ENCODE data around the gene CXCL5.

The CXCL5 gene

GRCh38 chr4:73992050-73992449 is 6.4 kb downstream of the CXCL5 start:
- no peak overlapping the region for H3K4me3 ChIP-seq (replicated peaks; ENCODE audit: insufficient read depth, low read length)
- no peak for DNase-seq (ENCODE audit: low read depth in 1 of 2, low spot score in 1 of 2)
- H3K27ac ChIP-seq (replicated peaks), result no peak overlapping the region
- no peaks in the 10 kb centered on the region for H3K27me3 ChIP-seq (ENCODE audit: insufficient read depth, poor library complexity, severe bottlenecking)
- no peak for TF ChIP-seq POLR2AphosphoS5 (IDR thresholded peaks at IDR 0.05; ENCODE audit: low read depth)
- TF ChIP-seq CTCF (IDR thresholded peaks at IDR 0.05; ENCODE audit: insufficient read depth, low read length), result no peak
- TF ChIP-seq SPI1 (IDR thresholded peaks at IDR 0.05; ENCODE audit: borderline replicate concordance, low read depth), result no peak
- no peak for TF ChIP-seq REST (IDR thresholded peaks at IDR 0.05; ENCODE audit: insufficient replicate concordance, low read depth)
- no peak for TF ChIP-seq GABPA (IDR thresholded peaks at IDR 0.05; ENCODE audit: low read depth)

- H3K27me3 ChIP-seq (ENCODE audit: insufficient read depth, poor library complexity, severe bottlenecking), result no peaks in the 10 kb centered on the region
- TF ChIP-seq SPI1 (IDR thresholded peaks at IDR 0.05; ENCODE audit: borderline replicate concordance, low read depth), result no peak
- TF ChIP-seq REST (IDR thresholded peaks at IDR 0.05; ENCODE audit: insufficient replicate concordance, low read depth), result no peak
- TF ChIP-seq CTCF (IDR thresholded peaks at IDR 0.05; ENCODE audit: insufficient read depth, low read length), result no peak
- TF ChIP-seq POLR2AphosphoS5 (IDR thresholded peaks at IDR 0.05; ENCODE audit: low read depth), result no peak
- TF ChIP-seq GABPA (IDR thresholded peaks at IDR 0.05; ENCODE audit: low read depth), result no peak
- H3K27ac ChIP-seq (replicated peaks), result no peak overlapping the region
- no peak overlapping the region for H3K4me3 ChIP-seq (replicated peaks; ENCODE audit: insufficient read depth, low read length)
- no peak for DNase-seq (ENCODE audit: low read depth in 1 of 2, low spot score in 1 of 2)
Observed at GRCh38 chr4:73991742-73992000, 6.8 kb downstream of the CXCL5 start.

- no peak for DNase-seq (ENCODE audit: low read depth in 1 of 2, low spot score in 1 of 2)
- H3K27ac ChIP-seq (replicated peaks), result no peak overlapping the region
- no peak overlapping the region for H3K4me3 ChIP-seq (replicated peaks; ENCODE audit: insufficient read depth, low read length)
- TF ChIP-seq CTCF (IDR thresholded peaks at IDR 0.05; ENCODE audit: insufficient read depth, low read length) (no peak), REST (IDR thresholded peaks at IDR 0.05; ENCODE audit: insufficient replicate concordance, low read depth) (no peak), SPI1 (IDR thresholded peaks at IDR 0.05; ENCODE audit: borderline replicate concordance, low read depth) (no peak), GABPA (IDR thresholded peaks at IDR 0.05; ENCODE audit: low read depth) (no peak), POLR2AphosphoS5 (IDR thresholded peaks at IDR 0.05; ENCODE audit: low read depth) (no peak)
- H3K27me3 ChIP-seq (ENCODE audit: insufficient read depth, poor library complexity, severe bottlenecking), result no peaks in the 10 kb centered on the region
Observed at GRCh38 chr4:73990988-73991741, 7.3 kb downstream of the CXCL5 start.
